Suppressor macrophage (primary cell): ENCODE data around the gene ENOX1.
A peak's percentile ranks its signal among the peaks of the same experiment; 100 is the strongest.

ENCODE experiments used
- DNase-seq, 4 experiments: peaks; one replicate each; pipeline ENCODE4 v3.0.0-alpha.2; 2020 to 2022

The ENOX1 gene

GRCh38 chr13:43273362-43273761 lies 513.4 kb downstream of the ENOX1 start:
- no peak for DNase-seq

GRCh38 chr13:43272851-43273250 lies 513.9 kb downstream of the ENOX1 start:
- no peak for DNase-seq

- no peak for DNase-seq
Observed at GRCh38 chr13:43271152-43271551, 515.6 kb downstream of the ENOX1 start.

- no peak for DNase-seq
Observed at GRCh38 chr13:43270130-43270830, 516.5 kb downstream of the ENOX1 start.

GRCh38 chr13:43269037-43269481 lies 517.7 kb downstream of the ENOX1 start:
- DNase-seq, result no peak

- no peak for DNase-seq
Observed at GRCh38 chr13:43268632-43269031, 518.1 kb downstream of the ENOX1 start.

GRCh38 chr13:43267916-43268315 lies 518.9 kb downstream of the ENOX1 start:
- DNase-seq, result no peak

GRCh38 chr13:43266936-43267615 lies 519.7 kb downstream of the ENOX1 start:
- DNase-seq, result no peak

GRCh38 chr13:43265028-43265427 lies 521.7 kb downstream of the ENOX1 start:
- DNase-seq, result no peak

GRCh38 chr13:43264458-43264857 lies 522.3 kb downstream of the ENOX1 start:
- no peak for DNase-seq

GRCh38 chr13:43263047-43263446 lies 523.7 kb downstream of the ENOX1 start:
- DNase-seq, result no peak

- DNase-seq, result no peak
Observed at GRCh38 chr13:43260999-43261398, 525.8 kb downstream of the ENOX1 start.

- no peak for DNase-seq
Observed at GRCh38 chr13:43258771-43259170, 528.0 kb downstream of the ENOX1 start.

- no peak for DNase-seq
Observed at GRCh38 chr13:43257765-43258164, 529.0 kb downstream of the ENOX1 start.

- no peak for DNase-seq
Observed at GRCh38 chr13:43251961-43252360, 534.8 kb downstream of the ENOX1 start.

- peak in 1 of 4 experiments; percentile 43 for DNase-seq
Observed at GRCh38 chr13:43246382-43246781, 540.4 kb downstream of the ENOX1 start.

GRCh38 chr13:43245374-43245964 lies 541.3 kb downstream of the ENOX1 start:
- no peak for DNase-seq

- peak; percentile 6 to 57 (median 50) for DNase-seq
Observed at GRCh38 chr13:43244481-43244880, 542.3 kb downstream of the ENOX1 start.

GRCh38 chr13:43243711-43244110 lies 543.1 kb downstream of the ENOX1 start:
- DNase-seq, result no peak

GRCh38 chr13:43242040-43242439 lies 544.7 kb downstream of the ENOX1 start:
- DNase-seq, result no peak

- DNase-seq, result peak in 2 of 4 experiments; percentile 9 to 14
Observed at GRCh38 chr13:43240278-43240677, 546.5 kb downstream of the ENOX1 start.

- no peak for DNase-seq
Observed at GRCh38 chr13:43239275-43239840, 547.4 kb downstream of the ENOX1 start.

GRCh38 chr13:43238341-43239083 lies 548.3 kb downstream of the ENOX1 start:
- DNase-seq, result no peak
